ENCODE results near the gene DTX3.
"Not testable (repeated sequence)": the region's sequence is repeated elsewhere in the genome, so short reads cannot be mapped to it uniquely, and the experiment has no call there.

Gene DTX3

GRCh38 chr12:57607958-57608663 lies 3.5 kb downstream of the DTX3 start:
- DNase-seq, result no peak

GRCh38 chr12:57609101-57609780 lies 4.6 kb downstream of the DTX3 start:
- no peak for DNase-seq

GRCh38 chr12:57609781-57610553 lies 5.3 kb downstream of the DTX3 start:
- no peak for DNase-seq

GRCh38 chr12:57610554-57611107 lies 6.0 kb downstream of the DTX3 start:
- no peak for DNase-seq

GRCh38 chr12:57611108-57611826 lies 6.6 kb downstream of the DTX3 start, which contains the start of gene ARHGEF25:
Gene ARHGEF25 (plus strand): TSS chr12:57611435. CDS start chr12:57611895, 460 bp downstream.
- DNase-seq, result peak; percentile 31 to 45

- DNase-seq, result no peak
Measured at GRCh38 chr12:57611827-57612710, 7.4 kb downstream of the DTX3 start.

GRCh38 chr12:57612711-57613426 lies 8.2 kb downstream of the DTX3 start:
- DNase-seq, result no peak

GRCh38 chr12:57613427-57614109 lies 8.9 kb downstream of the DTX3 start:
- no peak for DNase-seq

- DNase-seq, result peak; percentile 10 to 40
Measured at GRCh38 chr12:57614178-57614947, 9.7 kb downstream of the DTX3 start.

GRCh38 chr12:57614948-57615500 lies 10.4 kb downstream of the DTX3 start:
- DNase-seq, result no peak

- no peak for DNase-seq
Measured at GRCh38 chr12:57615637-57616036, 11.0 kb downstream of the DTX3 start.

GRCh38 chr12:57616383-57617101 lies 11.9 kb downstream of the DTX3 start:
- no peak for DNase-seq

- no peak for DNase-seq
Measured at GRCh38 chr12:57617942-57618341, 13.3 kb downstream of the DTX3 start.

- not testable (repeated sequence) for DNase-seq
Measured at GRCh38 chr12:57618431-57618830, 13.8 kb downstream of the DTX3 start.

GRCh38 chr12:57618966-57619433 lies 14.4 kb downstream of the DTX3 start:
- no peak for DNase-seq

GRCh38 chr12:57619434-57620244 lies 15.0 kb downstream of the DTX3 start:
- DNase-seq, result peak in 1 of 2 donors; percentile 23

- DNase-seq, result no peak
Measured at GRCh38 chr12:57620245-57620935, 15.8 kb downstream of the DTX3 start.

All from CD4-positive, alpha-beta T cell treated with Interleukin-4 for 1 hour (primary cell).